ENCODE data around the gene PLA2G6.

GRCh38 chr22:38112381-38112780 lies 69.2 kb downstream of the PLA2G6 start:
- TF ChIP-seq, protein P1, sequence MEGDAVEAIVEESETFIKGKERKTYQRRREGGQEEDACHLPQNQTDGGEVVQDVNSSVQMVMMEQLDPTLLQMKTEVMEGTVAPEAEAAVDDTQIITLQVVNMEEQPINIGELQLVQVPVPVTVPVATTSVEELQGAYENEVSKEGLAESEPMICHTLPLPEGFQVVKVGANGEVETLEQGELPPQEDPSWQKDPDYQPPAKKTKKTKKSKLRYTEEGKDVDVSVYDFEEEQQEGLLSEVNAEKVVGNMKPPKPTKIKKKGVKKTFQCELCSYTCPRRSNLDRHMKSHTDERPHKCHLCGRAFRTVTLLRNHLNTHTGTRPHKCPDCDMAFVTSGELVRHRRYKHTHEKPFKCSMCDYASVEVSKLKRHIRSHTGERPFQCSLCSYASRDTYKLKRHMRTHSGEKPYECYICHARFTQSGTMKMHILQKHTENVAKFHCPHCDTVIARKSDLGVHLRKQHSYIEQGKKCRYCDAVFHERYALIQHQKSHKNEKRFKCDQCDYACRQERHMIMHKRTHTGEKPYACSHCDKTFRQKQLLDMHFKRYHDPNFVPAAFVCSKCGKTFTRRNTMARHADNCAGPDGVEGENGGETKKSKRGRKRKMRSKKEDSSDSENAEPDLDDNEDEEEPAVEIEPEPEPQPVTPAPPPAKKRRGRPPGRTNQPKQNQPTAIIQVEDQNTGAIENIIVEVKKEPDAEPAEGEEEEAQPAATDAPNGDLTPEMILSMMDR (IDR thresholded peaks at IDR 0.05) = no peak
- no peak for TF ChIP-seq POLR2A (IDR thresholded peaks at IDR 0.05)

Data from esophagus squamous epithelium (tissue), 4 donors.